IMR-90 (cell line): ENCODE results near the gene TENT4B.

Experiments
- MAFK ChIP-seq: IDR thresholded peaks from 2 replicates; pipeline ENCODE4 v1.6.1; 2012; ENCODE audit warnings: low read depth, low read length, improper control_type of control experiment
- POLR2A ChIP-seq: IDR thresholded peaks from 2 replicates; pipeline ENCODE4 v1.6.1; 2012; ENCODE audit warnings: mild to moderate bottlenecking, low read depth, low read length
- RAD21 ChIP-seq: IDR thresholded peaks from 2 replicates; pipeline ENCODE4 v1.6.1; 2012; ENCODE audit warnings: low read length, improper control_type of control experiment
- TF ChIP-seq, protein P1 (sequence below): conservative IDR thresholded peaks from 2 replicates; pipeline ENCODE4 v1.5.1; 2012; ENCODE audit warnings: mild to moderate bottlenecking, low read depth, low read length, improper control_type of control experiment

GRCh38 chr16:50161950-50162349 lies 8.8 kb downstream of the TENT4B start:
- TF ChIP-seq MAFK (no peak), POLR2A (no peak), RAD21 (no peak)
- TF ChIP-seq, protein P1, sequence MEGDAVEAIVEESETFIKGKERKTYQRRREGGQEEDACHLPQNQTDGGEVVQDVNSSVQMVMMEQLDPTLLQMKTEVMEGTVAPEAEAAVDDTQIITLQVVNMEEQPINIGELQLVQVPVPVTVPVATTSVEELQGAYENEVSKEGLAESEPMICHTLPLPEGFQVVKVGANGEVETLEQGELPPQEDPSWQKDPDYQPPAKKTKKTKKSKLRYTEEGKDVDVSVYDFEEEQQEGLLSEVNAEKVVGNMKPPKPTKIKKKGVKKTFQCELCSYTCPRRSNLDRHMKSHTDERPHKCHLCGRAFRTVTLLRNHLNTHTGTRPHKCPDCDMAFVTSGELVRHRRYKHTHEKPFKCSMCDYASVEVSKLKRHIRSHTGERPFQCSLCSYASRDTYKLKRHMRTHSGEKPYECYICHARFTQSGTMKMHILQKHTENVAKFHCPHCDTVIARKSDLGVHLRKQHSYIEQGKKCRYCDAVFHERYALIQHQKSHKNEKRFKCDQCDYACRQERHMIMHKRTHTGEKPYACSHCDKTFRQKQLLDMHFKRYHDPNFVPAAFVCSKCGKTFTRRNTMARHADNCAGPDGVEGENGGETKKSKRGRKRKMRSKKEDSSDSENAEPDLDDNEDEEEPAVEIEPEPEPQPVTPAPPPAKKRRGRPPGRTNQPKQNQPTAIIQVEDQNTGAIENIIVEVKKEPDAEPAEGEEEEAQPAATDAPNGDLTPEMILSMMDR, result no peak
